K562 (cell line): ENCODE results near the gene GCN1. TPM values are rescaled to one million over a fixed set of nuclear protein-coding genes. Genes with fewer than 3 reads are reported as not detected.

Experiments
- ATAC-seq: fragments of 200-7000 bp; cut with Tn5 transposase; 3 replicates; pipeline ENCODE4 v1.9.1; 2020; ENCODE audit warnings: moderate library complexity
- BruUV-seq: library from RNA; stranded (reverse); fragments of 400-500 nt; replicated peaks from 2 replicates; lab custom pipeline; 2021; lab: Mats Ljungman, UMichigan
- CTCF ChIA-PET: fragments of 300-600 bp; formaldehyde crosslinking; extraction: SDS; loops from one replicate; lab custom pipeline; 2021; ENCODE audit warnings: low intra/inter-chr PET ratio; lab: Yijun Ruan, JAX
- POLR2A ChIA-PET: fragments of 300-600, 350-650 bp; sonication (Branson Sonifier 250); formaldehyde crosslinking; extraction: SDS; loops from one replicate; lab custom pipeline; 2021; ENCODE audit warnings: antibody characterized with exemption, inconsistent platforms; lab: Yijun Ruan, JAX
- DNase-seq, 4 experiments: peaks; one replicate each; pipeline versions ENCODE4 v3.0.0 to v3.0.0-alpha.2; 2011 to 2018; ENCODE audit warnings: low spot score in 3 of 4, mixed read lengths in 3 of 4; ENCODE audit errors: extremely low read depth in 1 of 4
- FAIRE-seq: peaks from 2 replicates; lab custom pipeline; 2011; peaks lifted over from hg19 to GRCh38; lab: Jason Lieb, UNC
- H2AFZ ChIP-seq: 2 replicates; pipeline ENCODE4 v1.6.0; 2011; ENCODE audit warnings: low read depth, low read length, control low read depth, inconsistent platforms
- H3K27ac ChIP-seq: fragments of 200-600 bp; 3 replicates; pipeline ENCODE4 v1.8.0; 2011; ENCODE audit warnings: low read depth, mild to moderate bottlenecking, control low read depth, inconsistent platforms, low read length, moderate library complexity, mixed read lengths; ENCODE audit errors: extremely low read depth
- H3K27me3 ChIP-seq, 2 experiments: fragments of 300-600 bp in 1 of 2; 2 replicates in 1 of 2; 3 replicates in 1 of 2; pipeline versions ENCODE4 v1.6.0 to v1.8.0; 2011; ENCODE audit warnings: inconsistent platforms in 2 of 2, low read length in 2 of 2, mild to moderate bottlenecking in 1 of 2, mixed read lengths in 1 of 2, moderate library complexity in 1 of 2; ENCODE audit not compliant: control insufficient read depth in 2 of 2, insufficient read depth in 2 of 2
- H3K36me3 ChIP-seq: fragments of 300-600 bp; 3 replicates; pipeline ENCODE4 v1.8.0; 2011; ENCODE audit warnings: mild to moderate bottlenecking, low read length, inconsistent platforms; ENCODE audit not compliant: control insufficient read depth, insufficient read depth
- H3K4me1 ChIP-seq, 2 experiments: fragments of 200-600 bp in 1 of 2; replicated peaks in 1 of 2; 2 replicates in 1 of 2; 3 replicates in 1 of 2; pipeline versions ENCODE4 v1.5.1 to v1.8.0; 2011; ENCODE audit warnings: inconsistent platforms in 2 of 2, low read length in 2 of 2, mild to moderate bottlenecking in 1 of 2, mixed read lengths in 1 of 2, moderate library complexity in 1 of 2; ENCODE audit not compliant: control insufficient read depth in 2 of 2, insufficient read depth in 2 of 2
- H3K4me2 ChIP-seq: 2 replicates; pipeline ENCODE4 v1.6.1; 2011; ENCODE audit warnings: low read length, control low read depth, inconsistent platforms, mixed read lengths; ENCODE audit not compliant: insufficient read depth
- H3K4me3 ChIP-seq: fragments of 200-600 bp; sonication (generic), shearing (Covaris generic); 2 replicates; pipeline ENCODE4 v1.5.1; 2016; ENCODE audit warnings: control low read depth, inconsistent platforms
- H3K79me2 ChIP-seq: fragments of 200-600 bp; 3 replicates; pipeline ENCODE4 v1.8.0; 2011; ENCODE audit warnings: low read length, inconsistent platforms; ENCODE audit not compliant: control insufficient read depth, insufficient read depth
- H3K9ac ChIP-seq, 2 experiments: 2 replicates each; pipeline versions ENCODE4 v1.6.0 to v1.6.1; 2011; ENCODE audit warnings: low read depth in 2 of 2, low read length in 2 of 2, control low read depth in 1 of 2, inconsistent platforms in 1 of 2, mild to moderate bottlenecking in 1 of 2, mixed read lengths in 1 of 2; ENCODE audit not compliant: insufficient read depth in 1 of 2
- H3K9me1 ChIP-seq: one replicate; pipeline ENCODE4 v1.6.0; 2011; ENCODE audit warnings: inconsistent platforms, mild to moderate bottlenecking, low read length, moderate library complexity; ENCODE audit not compliant: control insufficient read depth, insufficient read depth
- H3K9me3 ChIP-seq: replicated peaks from 2 replicates; pipeline ENCODE4 v1.5.1; 2011; ENCODE audit warnings: low read depth, low read length, inconsistent platforms; ENCODE audit not compliant: control insufficient read depth, insufficient read depth
- H4K20me1 ChIP-seq: replicated peaks from 2 replicates; pipeline ENCODE4 v1.6.1; 2011; ENCODE audit warnings: low read length, inconsistent platforms, mixed read lengths; ENCODE audit not compliant: control insufficient read depth, insufficient read depth
- BCOR ChIP-seq: fragments of 450-650 bp; IDR thresholded peaks from 2 replicates; pipeline ENCODE4 v1.6.1; 2016
- FOXJ2 ChIP-seq: fragments of 200-800 bp; sonication (Bioruptor generic); IDR thresholded peaks from 2 replicates; pipeline ENCODE4 v1.6.1; 2016; ENCODE audit warnings: missing genetic modification characterization, missing compliant biosample characterization
- MAFF ChIP-seq: IDR thresholded peaks from 2 replicates; pipeline ENCODE4 v1.6.1; 2012; ENCODE audit warnings: low read length, improper control_type of control experiment
- MAX ChIP-seq: sonication (generic); formaldehyde crosslinking; IDR thresholded peaks from 2 replicates; pipeline ENCODE4 v1.9.0; 2022; ENCODE audit warnings: mild to moderate bottlenecking, missing genetic modification reagents
- MITF ChIP-seq: IDR thresholded peaks from 2 replicates; pipeline ENCODE4 v1.6.1; 2014; ENCODE audit warnings: antibody characterized with exemption
- NCOA2 ChIP-seq, 2 experiments: fragments of 450-650 bp; IDR thresholded peaks; 2 replicates each; pipeline ENCODE4 v1.6.1; 2018; ENCODE audit warnings: mild to moderate bottlenecking in 2 of 2, moderate library complexity in 1 of 2; ENCODE audit not compliant: partially characterized antibody in 2 of 2
- PHB ChIP-seq: fragments of 250-450 bp; sonication (Bioruptor Pico); IDR thresholded peaks from 2 replicates; pipeline ENCODE4 v1.5.0; 2021
- RBM14 ChIP-seq: fragments of 200-400 bp; formaldehyde crosslinking; IDR thresholded peaks from 2 replicates; pipeline ENCODE4 v1.6.1; 2018; ENCODE audit warnings: low read depth, mild to moderate bottlenecking, low read length, moderate library complexity, borderline replicate concordance; ENCODE audit not compliant: insufficient read depth
- RBM25 ChIP-seq: fragments of 200-400 bp; formaldehyde crosslinking; IDR thresholded peaks from 2 replicates; pipeline ENCODE4 v1.6.1; 2018; ENCODE audit warnings: low read length, low read depth, moderate library complexity; ENCODE audit not compliant: severe bottlenecking
- RFX1 ChIP-seq: fragments of 450-650 bp; IDR thresholded peaks from 2 replicates; pipeline ENCODE4 v1.6.1; 2016; ENCODE audit warnings: mild to moderate bottlenecking, moderate library complexity
- SIX5 ChIP-seq, 2 experiments: IDR thresholded peaks; 2 replicates each; pipeline ENCODE4 v1.6.1; 2011; ENCODE audit warnings: low read length in 2 of 2, borderline replicate concordance in 1 of 2, low read depth in 1 of 2, mild to moderate bottlenecking in 1 of 2, moderate library complexity in 1 of 2; ENCODE audit not compliant: insufficient read depth in 1 of 2
- SRSF3 ChIP-seq: fragments of 200-400 bp; formaldehyde crosslinking; IDR thresholded peaks from 2 replicates; pipeline ENCODE4 v1.6.1; 2016; ENCODE audit warnings: mild to moderate bottlenecking, low read length, moderate library complexity; ENCODE audit not compliant: insufficient read depth
- SUPT5H ChIP-seq: fragments of 450-650 bp; IDR thresholded peaks from 2 replicates; pipeline ENCODE4 v1.6.1; 2016
- TCF15 ChIP-seq: fragments of 250-450 bp; sonication (Bioruptor Pico); IDR thresholded peaks from 2 replicates; pipeline ENCODE4 v1.8.0; 2022; ENCODE audit warnings: moderate library complexity, mild to moderate bottlenecking, inconsistent platforms
- TCF7 ChIP-seq: sonication (generic); IDR thresholded peaks from 2 replicates; pipeline ENCODE4 v1.6.1; 2016; ENCODE audit warnings: antibody characterized with exemption, borderline replicate concordance
- TOE1 ChIP-seq, 2 experiments: fragments of 450-650 bp in 1 of 2; sonication (generic) in 1 of 2; formaldehyde crosslinking in 1 of 2; IDR thresholded peaks; 2 replicates each; pipeline versions ENCODE4 v1.7.1 to v1.8.0; 2016 to 2022; ENCODE audit warnings: borderline replicate concordance in 2 of 2, mild to moderate bottlenecking in 2 of 2, antibody characterized with exemption in 1 of 2, inconsistent platforms in 1 of 2, low read depth in 1 of 2, missing genetic modification reagents in 1 of 2, moderate library complexity in 1 of 2
- ZFP30 ChIP-seq: fragments of 250-450 bp; sonication (Bioruptor Pico); IDR thresholded peaks from 2 replicates; pipeline ENCODE4 v1.8.0; 2022; ENCODE audit warnings: moderate library complexity, mild to moderate bottlenecking, inconsistent platforms, borderline replicate concordance
- ZFP36 ChIP-seq: fragments of 150-350 bp; IDR thresholded peaks from 2 replicates; pipeline ENCODE4 v1.6.1; 2018; ENCODE audit warnings: low read length, low read depth; ENCODE audit not compliant: partially characterized antibody
- ZNF586 ChIP-seq: fragments of 450-650 bp; formaldehyde crosslinking; conservative IDR thresholded peaks from 2 replicates; pipeline ENCODE4 v1.4.0; 2020; ENCODE audit warnings: mild to moderate bottlenecking, moderate library complexity
- ZNF717 ChIP-seq: fragments of 250-450 bp; sonication (Bioruptor Pico); IDR thresholded peaks from 2 replicates; pipeline ENCODE4 v1.5.0; 2021
- whole genome bisulfite sequencing: fragments of 100-300 bp; shearing (Covaris generic); methylation state at CpG from one replicate; pipeline ENCODE4 v1.1.6; 2016; ENCODE audit warnings: low coverage, mixed read lengths; ENCODE audit not compliant: insufficient coverage; ENCODE audit errors: missing lambda C conversion rate; 5-methylcytosine and 5-hydroxymethylcytosine counted together
- in situ Hi-C: fragments of 300-500 bp; cut with MboI; formaldehyde crosslinking; loops from 4 replicates; pipeline ENCODE4 v1.15.0; 2018; ENCODE audit warnings: inconsistent platforms, mixed read lengths
- intact Hi-C: fragments of 100-400 bp; cut with micrococcal nuclease; formaldehyde crosslinking; loops from 2 replicates; pipeline ENCODE4 v1.14.2; 2022
- polyA plus RNA-seq, 8 experiments: library from polyadenylated mRNA; depleted of rRNA in 4 of 8; stranded (reverse) in 5 of 8; unstranded in 3 of 8; fragments of >200 nt; fragmentation: Nextera tagmentation in 2 of 8; fragmentation: Illumina TruSeq in 1 of 8; extraction: Ambion mirVana in 2 of 8; extraction: Trizol in 1 of 8; gene quantifications; 2 replicates each; pipeline versions ENCODE4 v1.2.1 to v1.2.3, GENCODE V29; 2011 to 2014; ENCODE audit warnings: inconsistent platforms in 1 of 8, missing spikeins in 1 of 8
- total RNA-seq, 7 experiments: library from RNA; depleted of rRNA in 6 of 7; stranded (reverse); fragments of >200 nt in 6 of 7; fragmentation: Illumina TruSeq in 2 of 7; extraction: Trizol in 2 of 7; gene quantifications; 2 replicates each; pipeline versions ENCODE4 v1.2.1 to v1.2.3, GENCODE V29; 2011 to 2021; ENCODE audit warnings: low replicate concordance in 1 of 7
- TF ChIP-seq, protein P1 (sequence below), 2 experiments: fragments of 250-450 bp in 1 of 2; fragments of 450-650 bp in 1 of 2; sonication (Bioruptor Pico) in 1 of 2; IDR thresholded peaks; 2 replicates each; pipeline versions ENCODE4 v1.6.1 to v1.8.0; 2016 to 2021; ENCODE audit warnings: mild to moderate bottlenecking in 2 of 2, moderate library complexity in 2 of 2, missing compliant biosample characterization in 1 of 2, missing genetic modification characterization in 1 of 2

GCN1 gene
- total and polyA plus RNA-seq, 9 of the 15 experiments (the other 6 are each of a cell fraction or from before 2014, with no cell fraction given) = 11.9 to 190 (median 51.7) TPM

- H3K4me1 ChIP-seq = peaks cover 0 to under 1% of the 10 kb centered on the region in 2 experiments; a peak in 2 of 5 replicates
- FAIRE-seq (no peak), ATAC-seq (no peak), DNase-seq (no peak)
- 89% methylated on average over 3 of the region's 4 CpGs for WGBS
- in situ Hi-C loops = loop anchor here (5.0 kb wide), 1 partner anchor 44 kb away; no protein-coding TSS in a partner anchor
- H3K9ac ChIP-seq = 0 out of 4 replicates have a peak overlapping the region, but pooled peaks of 1 of the 2 experiments have one; percentile 7
- intact Hi-C loops = no loop called here
- H3K27ac ChIP-seq = no peak overlapping the region; the same call in 2 of the 3 replicates
- H3K4me3 ChIP-seq = no peak overlapping the region
- POLR2A ChIA-PET = interaction anchor here (1.5 to 8.0 kb wide), 2 partner anchors 10 to 15 kb away, joined by 8 to 106 read pairs; partner anchors contain the start of gene RPLP0
- H4K20me1 ChIP-seq = peaks cover 23% of the 10 kb centered on the region; the same call in 1 of the 2 replicates
- H3K9me1 ChIP-seq = no peaks in the 10 kb centered on the region
- H2AFZ ChIP-seq = no peak overlapping the region
- H3K27me3 ChIP-seq = no peaks in the 10 kb centered on the region
- no peak overlapping the region for H3K4me2 ChIP-seq
- TSS peak; percentile 1 for BruUV-seq
- peaks cover 64% of the 10 kb centered on the region for H3K79me2 ChIP-seq
- CTCF ChIA-PET = no interaction called here
- H3K36me3 ChIP-seq = peaks cover 98% of the 10 kb centered on the region
- no peaks in the 10 kb centered on the region for H3K9me3 ChIP-seq
- no peak for TF ChIP-seq ZFP30 (CRISPR knock-in tag)
- no peak for TF ChIP-seq FOXJ2
- TF ChIP-seq, protein P1, sequence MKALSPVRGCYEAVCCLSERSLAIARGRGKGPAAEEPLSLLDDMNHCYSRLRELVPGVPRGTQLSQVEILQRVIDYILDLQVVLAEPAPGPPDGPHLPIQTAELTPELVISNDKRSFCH (CRISPR knock-in tag; IDR thresholded peaks at IDR 0.05) = no peak
- TF ChIP-seq, protein P1 (tag; IDR thresholded peaks at IDR 0.05) = no peak
- TF ChIP-seq TCF15 (CRISPR knock-in tag) = no peak
- no peak for TF ChIP-seq MITF
- no peak for TF ChIP-seq ZNF586 (CRISPR knock-in tag)
- peak; percentile 73 for TF ChIP-seq BCOR
- no peak for TF ChIP-seq MAX (CRISPR knock-in tag)
- no peak for TF ChIP-seq TOE1 (IDR thresholded peaks at IDR 0.05; ENCODE audit: borderline replicate concordance)
- no peak for TF ChIP-seq TOE1 (CRISPR knock-in tag; IDR thresholded peaks at IDR 0.05; ENCODE audit: borderline replicate concordance, low read depth)
- TF ChIP-seq ZFP36 = peak; percentile 47
- TF ChIP-seq NCOA2 (IDR thresholded peaks at IDR 0.05; ENCODE audit: partially characterized antibody in 2 of 2) = no peak
- TF ChIP-seq MAFF = no peak
- TF ChIP-seq TCF7 = no peak
- TF ChIP-seq SIX5 (IDR thresholded peaks at IDR 0.05; ENCODE audit: borderline replicate concordance in 1 of 2, insufficient read depth in 1 of 2, low read depth in 1 of 2, low read length in 2 of 2) = no peak
- TF ChIP-seq RBM25 = peak; percentile 68
- no peak for TF ChIP-seq ZNF717 (CRISPR knock-in tag)
- TF ChIP-seq RFX1 = no peak
- TF ChIP-seq PHB (CRISPR knock-in tag) = no peak
- no peak for TF ChIP-seq SUPT5H
- TF ChIP-seq SRSF3 = no peak
- no peak for TF ChIP-seq RBM14
These were observed 7.9 kb downstream of the GCN1 start for GRCh38 chr12:120186654-120187053.
